Measurements from ENCODE around the gene IL37.

Gene IL37

GRCh38 chr2:112876257-112876970 lies 34.6 kb upstream of the IL37 start:
- no peak for DNase-seq (ENCODE audit: low spot score)
- TF ChIP-seq CTCF (IDR thresholded peaks at IDR 0.05; ENCODE audit: extremely low read depth, missing control alignments), result no peak

GRCh38 chr2:112876971-112877361 lies 34.0 kb upstream of the IL37 start:
- TF ChIP-seq CTCF (IDR thresholded peaks at IDR 0.05; ENCODE audit: extremely low read depth, missing control alignments), result no peak
- no peak for DNase-seq (ENCODE audit: low spot score)

GRCh38 chr2:112877423-112877822 lies 33.5 kb upstream of the IL37 start:
- TF ChIP-seq CTCF (IDR thresholded peaks at IDR 0.05; ENCODE audit: extremely low read depth, missing control alignments), result no peak
- DNase-seq (ENCODE audit: low spot score), result no peak

- DNase-seq (ENCODE audit: low spot score), result no peak
- TF ChIP-seq CTCF (IDR thresholded peaks at IDR 0.05; ENCODE audit: extremely low read depth, missing control alignments), result no peak
Measured at GRCh38 chr2:112879491-112880041, 31.4 kb upstream of the IL37 start.

- no peak for TF ChIP-seq CTCF (IDR thresholded peaks at IDR 0.05; ENCODE audit: extremely low read depth, missing control alignments)
- DNase-seq (ENCODE audit: low spot score), result peak; percentile 23
Measured at GRCh38 chr2:112880091-112880531, 30.9 kb upstream of the IL37 start.

GRCh38 chr2:112880696-112881095 lies 30.3 kb upstream of the IL37 start:
- no peak for TF ChIP-seq CTCF (IDR thresholded peaks at IDR 0.05; ENCODE audit: extremely low read depth, missing control alignments)
- DNase-seq (ENCODE audit: low spot score), result no peak

- no peak for TF ChIP-seq CTCF (IDR thresholded peaks at IDR 0.05; ENCODE audit: extremely low read depth, missing control alignments)
- DNase-seq (ENCODE audit: low spot score), result peak; percentile 63
Measured at GRCh38 chr2:112881217-112881985, 29.6 kb upstream of the IL37 start.

Data from GM20000 (cell line).